Astrocyte (in vitro differentiated cells and primary cell): ENCODE results near the gene ETV6. TPM values are rescaled to one million over a fixed set of nuclear protein-coding genes. Genes with fewer than 3 reads are reported as not detected.

Experiments
- DNase-seq: peaks from one replicate; pipeline ENCODE4 v3.0.0-alpha.2; 2010; ENCODE audit warnings: low read depth
- FAIRE-seq: peaks from 2 replicates; lab custom pipeline; 2011; peaks lifted over from hg19 to GRCh38; lab: Jason Lieb, UNC
- H2AFZ ChIP-seq: 2 replicates; pipeline ENCODE4 v1.6.0; 2012; ENCODE audit warnings: low read depth, low read length, inconsistent platforms
- H3K27ac ChIP-seq: 2 replicates; pipeline ENCODE4 v1.5.1; 2011; ENCODE audit warnings: low read depth, low read length, inconsistent platforms
- H3K27me3 ChIP-seq: 2 replicates; pipeline ENCODE4 v1.6.0; 2011; ENCODE audit warnings: low read length, inconsistent platforms; ENCODE audit not compliant: insufficient read depth
- H3K36me3 ChIP-seq: 2 replicates; pipeline ENCODE4 v1.5.1; 2011; ENCODE audit warnings: low read length, inconsistent platforms; ENCODE audit not compliant: insufficient read depth
- H3K4me1 ChIP-seq: 2 replicates; pipeline ENCODE4 v1.5.1; 2011; ENCODE audit warnings: low read length, inconsistent platforms; ENCODE audit not compliant: insufficient read depth
- H3K4me2 ChIP-seq: 2 replicates; pipeline ENCODE4 v1.6.0; 2012; ENCODE audit warnings: low read length, inconsistent platforms
- H3K4me3 ChIP-seq: 2 replicates; pipeline ENCODE4 v1.5.1; 2011; ENCODE audit warnings: low read depth, mild to moderate bottlenecking, low read length, inconsistent platforms; ENCODE audit not compliant: insufficient read depth
- H3K79me2 ChIP-seq: 2 replicates; pipeline ENCODE4 v1.6.0; 2012; ENCODE audit warnings: mild to moderate bottlenecking, low read length, inconsistent platforms; ENCODE audit not compliant: insufficient read depth
- H3K9ac ChIP-seq: 2 replicates; pipeline ENCODE4 v1.6.0; 2012; ENCODE audit warnings: mild to moderate bottlenecking, low read length, inconsistent platforms
- H3K9me3 ChIP-seq: 2 replicates; pipeline ENCODE4 v1.5.1; 2012; ENCODE audit warnings: low read depth, mild to moderate bottlenecking, low read length, inconsistent platforms; ENCODE audit not compliant: insufficient read depth
- H4K20me1 ChIP-seq: 2 replicates; pipeline ENCODE4 v1.6.0; 2012; ENCODE audit warnings: low read length, inconsistent platforms; ENCODE audit not compliant: insufficient read depth
- H3K27ac Mint-ChIP-seq: one replicate; pipeline ENCODE4 v1.8.0; 2021; ENCODE audit warnings: mild to moderate bottlenecking, mixed read lengths; ENCODE audit not compliant: unreplicated experiment
- H3K27me3 Mint-ChIP-seq: one replicate; pipeline ENCODE4 v1.8.0; 2021; ENCODE audit warnings: low read depth, mixed read lengths; ENCODE audit not compliant: unreplicated experiment
- H3K36me3 Mint-ChIP-seq: one replicate; pipeline ENCODE4 v1.8.0; 2021; ENCODE audit warnings: low read depth, mixed read lengths; ENCODE audit not compliant: unreplicated experiment
- H3K4me1 Mint-ChIP-seq: one replicate; pipeline ENCODE4 v1.8.0; 2021; ENCODE audit warnings: low read depth, mixed read lengths; ENCODE audit not compliant: unreplicated experiment
- H3K4me3 Mint-ChIP-seq: one replicate; pipeline ENCODE4 v1.8.0; 2021; ENCODE audit warnings: mild to moderate bottlenecking, moderate library complexity, mixed read lengths; ENCODE audit not compliant: unreplicated experiment
- H3K9me3 Mint-ChIP-seq: one replicate; pipeline ENCODE4 v1.8.0; 2021; ENCODE audit warnings: mild to moderate bottlenecking, mixed read lengths; ENCODE audit not compliant: unreplicated experiment
- EZH2 ChIP-seq: IDR thresholded peaks from 2 replicates; pipeline ENCODE4 v1.6.1; 2012; ENCODE audit warnings: mild to moderate bottlenecking, low read length, inconsistent platforms; ENCODE audit not compliant: insufficient read depth
- total RNA-seq: library from RNA; stranded (reverse); gene quantifications from 2 replicates; pipeline ENCODE4 v1.2.1, GENCODE V29; 2021
- TF ChIP-seq, protein P1 (sequence below): IDR thresholded peaks from 2 replicates; pipeline ENCODE4 v1.5.1; 2011; ENCODE audit warnings: low read depth, mild to moderate bottlenecking, inconsistent platforms, low read length, moderate library complexity; ENCODE audit not compliant: insufficient read depth

The ETV6 gene
- total RNA-seq, 1 donor from 2014 or later: 41.2 TPM

GRCh38 chr12:11717519-11717961 is 68.1 kb downstream of the ETV6 start:
- FAIRE-seq: no peak
- no peaks in the 10 kb centered on the region for H3K27me3 ChIP-seq
- H3K36me3 ChIP-seq: peaks cover 3% of the 10 kb centered on the region
- no peaks in the 10 kb centered on the region for H3K9me3 ChIP-seq
- peak overlapping the region; percentile 76 for H3K9ac ChIP-seq
- H3K4me3 ChIP-seq: no peak overlapping the region
- H3K79me2 ChIP-seq: peaks cover 67% of the 10 kb centered on the region
- H2AFZ ChIP-seq: no peak overlapping the region
- Mint-ChIP-seq H3K27ac (peak overlapping the region; percentile 87), H3K4me1 (peaks cover 50% of the 10 kb centered on the region), H3K27me3 (no peaks in the 10 kb centered on the region), H3K9me3 (no peaks in the 10 kb centered on the region), H3K4me3 (no peak overlapping the region), H3K36me3 (peaks cover 22% of the 10 kb centered on the region)
- H3K4me1 ChIP-seq: peaks cover 43% of the 10 kb centered on the region
- H4K20me1 ChIP-seq: peaks cover 14% of the 10 kb centered on the region
- H3K27ac ChIP-seq: peak overlapping the region; percentile 95
- no peak overlapping the region for H3K4me2 ChIP-seq
- DNase-seq: peak; percentile 43
- TF ChIP-seq, protein P1, sequence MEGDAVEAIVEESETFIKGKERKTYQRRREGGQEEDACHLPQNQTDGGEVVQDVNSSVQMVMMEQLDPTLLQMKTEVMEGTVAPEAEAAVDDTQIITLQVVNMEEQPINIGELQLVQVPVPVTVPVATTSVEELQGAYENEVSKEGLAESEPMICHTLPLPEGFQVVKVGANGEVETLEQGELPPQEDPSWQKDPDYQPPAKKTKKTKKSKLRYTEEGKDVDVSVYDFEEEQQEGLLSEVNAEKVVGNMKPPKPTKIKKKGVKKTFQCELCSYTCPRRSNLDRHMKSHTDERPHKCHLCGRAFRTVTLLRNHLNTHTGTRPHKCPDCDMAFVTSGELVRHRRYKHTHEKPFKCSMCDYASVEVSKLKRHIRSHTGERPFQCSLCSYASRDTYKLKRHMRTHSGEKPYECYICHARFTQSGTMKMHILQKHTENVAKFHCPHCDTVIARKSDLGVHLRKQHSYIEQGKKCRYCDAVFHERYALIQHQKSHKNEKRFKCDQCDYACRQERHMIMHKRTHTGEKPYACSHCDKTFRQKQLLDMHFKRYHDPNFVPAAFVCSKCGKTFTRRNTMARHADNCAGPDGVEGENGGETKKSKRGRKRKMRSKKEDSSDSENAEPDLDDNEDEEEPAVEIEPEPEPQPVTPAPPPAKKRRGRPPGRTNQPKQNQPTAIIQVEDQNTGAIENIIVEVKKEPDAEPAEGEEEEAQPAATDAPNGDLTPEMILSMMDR: no peak
- TF ChIP-seq EZH2: no peak

GRCh38 chr12:11718105-11718504 is 68.6 kb downstream of the ETV6 start:
- Histone ChIP-seq H3K9ac (peak overlapping the region; percentile 76), H4K20me1 (peaks cover 10% of the 10 kb centered on the region), H3K27me3 (no peaks in the 10 kb centered on the region), H3K4me3 (no peak overlapping the region), H3K4me2 (peak overlapping the region; percentile 14), H3K36me3 (peaks cover 3% of the 10 kb centered on the region), H3K27ac (peak overlapping the region; percentile 95), H3K4me1 (peaks cover 43% of the 10 kb centered on the region), H2AFZ (no peak overlapping the region), H3K79me2 (peaks cover 67% of the 10 kb centered on the region), H3K9me3 (no peaks in the 10 kb centered on the region)
- no peak for FAIRE-seq
- no peak for DNase-seq
- H3K36me3 Mint-ChIP-seq: peaks cover 21% of the 10 kb centered on the region
- H3K27me3 Mint-ChIP-seq: no peaks in the 10 kb centered on the region
- peak overlapping the region; percentile 97 for H3K27ac Mint-ChIP-seq
- H3K9me3 Mint-ChIP-seq: no peaks in the 10 kb centered on the region
- no peak overlapping the region for H3K4me3 Mint-ChIP-seq
- TF ChIP-seq, protein P1: no peak
- TF ChIP-seq EZH2: no peak
- H3K4me1 Mint-ChIP-seq: peaks cover 54% of the 10 kb centered on the region

- FAIRE-seq (peak; percentile 92), DNase-seq (peak; percentile 87)
- peaks cover 3% of the 10 kb centered on the region for H3K36me3 ChIP-seq
- no peaks in the 10 kb centered on the region for H3K9me3 Mint-ChIP-seq
- H3K4me2 ChIP-seq: peak overlapping the region; percentile 73
- H4K20me1 ChIP-seq: peaks cover 9% of the 10 kb centered on the region
- peaks cover 43% of the 10 kb centered on the region for H3K4me1 ChIP-seq
- H3K27ac Mint-ChIP-seq: peak overlapping the region; percentile 97
- H3K36me3 Mint-ChIP-seq: peaks cover 18% of the 10 kb centered on the region
- H3K9me3 ChIP-seq: no peaks in the 10 kb centered on the region
- peak overlapping the region; percentile 95 for H3K27ac ChIP-seq
- peak overlapping the region; percentile 76 for H3K9ac ChIP-seq
- peaks cover 67% of the 10 kb centered on the region for H3K79me2 ChIP-seq
- peaks cover 51% of the 10 kb centered on the region for H3K4me1 Mint-ChIP-seq
- H3K4me3 Mint-ChIP-seq: peak overlapping the region; percentile 64
- TF ChIP-seq, protein P1: no peak
- no peak for TF ChIP-seq EZH2
- H2AFZ ChIP-seq: no peak overlapping the region
- no peak overlapping the region for H3K4me3 ChIP-seq
- no peaks in the 10 kb centered on the region for H3K27me3 Mint-ChIP-seq
- H3K27me3 ChIP-seq: no peaks in the 10 kb centered on the region
These were observed 69.3 kb downstream of the ETV6 start for GRCh38 chr12:11718768-11719253.
